Esophagus muscularis mucosa (tissue), 3 donors: Measurements from ENCODE around the gene EMCN.

Experiments used
- POLR2AphosphoS5 ChIP-seq, 2 donors: sonication (generic); formaldehyde crosslinking; IDR thresholded peaks; one replicate each; pipeline ENCODE4 v1.6.1; 2017; ENCODE audit warnings: antibody characterized with exemption in 2 of 2
- TF ChIP-seq, protein P1 (sequence below), 3 experiments: fragments of 200-600 bp in 2 of 3; fragments of 450-650 bp in 1 of 3; sonication (generic) in 2 of 3; IDR thresholded peaks; one replicate each; pipeline ENCODE4 v1.5.1; 2017 to 2019; ENCODE audit warnings: antibody characterized with exemption in 3 of 3, mild to moderate bottlenecking in 2 of 3, moderate library complexity in 1 of 3

DNA sequence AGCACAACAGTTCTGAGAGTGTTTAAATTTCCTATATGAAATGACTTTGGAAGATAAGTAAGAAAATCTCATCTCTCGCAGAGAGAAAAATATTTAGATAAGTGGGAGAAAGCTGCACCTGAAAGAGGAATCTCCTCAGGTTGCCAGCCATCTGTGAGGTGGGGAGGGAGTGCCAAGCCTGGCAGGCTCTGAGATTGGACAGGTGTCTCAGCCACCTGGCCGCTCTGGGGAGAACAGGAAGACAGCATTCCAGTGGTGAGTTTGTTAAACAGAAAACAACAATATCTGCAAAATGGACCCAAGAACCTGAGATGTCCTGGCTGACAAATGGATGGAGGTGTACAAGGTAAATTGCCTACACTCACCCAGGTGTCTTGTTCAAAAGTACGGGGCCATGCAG lies 31.3 kb downstream of the EMCN start:
- TF ChIP-seq, protein P1, sequence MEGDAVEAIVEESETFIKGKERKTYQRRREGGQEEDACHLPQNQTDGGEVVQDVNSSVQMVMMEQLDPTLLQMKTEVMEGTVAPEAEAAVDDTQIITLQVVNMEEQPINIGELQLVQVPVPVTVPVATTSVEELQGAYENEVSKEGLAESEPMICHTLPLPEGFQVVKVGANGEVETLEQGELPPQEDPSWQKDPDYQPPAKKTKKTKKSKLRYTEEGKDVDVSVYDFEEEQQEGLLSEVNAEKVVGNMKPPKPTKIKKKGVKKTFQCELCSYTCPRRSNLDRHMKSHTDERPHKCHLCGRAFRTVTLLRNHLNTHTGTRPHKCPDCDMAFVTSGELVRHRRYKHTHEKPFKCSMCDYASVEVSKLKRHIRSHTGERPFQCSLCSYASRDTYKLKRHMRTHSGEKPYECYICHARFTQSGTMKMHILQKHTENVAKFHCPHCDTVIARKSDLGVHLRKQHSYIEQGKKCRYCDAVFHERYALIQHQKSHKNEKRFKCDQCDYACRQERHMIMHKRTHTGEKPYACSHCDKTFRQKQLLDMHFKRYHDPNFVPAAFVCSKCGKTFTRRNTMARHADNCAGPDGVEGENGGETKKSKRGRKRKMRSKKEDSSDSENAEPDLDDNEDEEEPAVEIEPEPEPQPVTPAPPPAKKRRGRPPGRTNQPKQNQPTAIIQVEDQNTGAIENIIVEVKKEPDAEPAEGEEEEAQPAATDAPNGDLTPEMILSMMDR (IDR thresholded peaks at IDR 0.05), result no peak
- TF ChIP-seq POLR2AphosphoS5 (IDR thresholded peaks at IDR 0.05), result no peak
